GM18870 (cell line): ENCODE measurements around the gene NDUFS2.

Experiments used
- ATAC-seq: cut with Tn5 transposase; IDR thresholded peaks from one replicate; pipeline ENCODE4 v1.9.1; 2021; ENCODE audit warnings: moderate library complexity; ENCODE audit not compliant: unreplicated experiment

The NDUFS2 gene

GRCh38 chr1:161172349-161172748 lies 29.8 kb upstream of the NDUFS2 start:
- no peak for ATAC-seq

- ATAC-seq: no peak
Observed at GRCh38 chr1:161172776-161173376, 29.3 kb upstream of the NDUFS2 start.

GRCh38 chr1:161173711-161174110 lies 28.5 kb upstream of the NDUFS2 start:
- no peak for ATAC-seq

GRCh38 chr1:161174911-161175310 lies 27.3 kb upstream of the NDUFS2 start:
- ATAC-seq: no peak

GRCh38 chr1:161175771-161176453 lies 26.3 kb upstream of the NDUFS2 start:
- ATAC-seq: no peak

GRCh38 chr1:161176468-161177111 lies 25.6 kb upstream of the NDUFS2 start:
- no peak for ATAC-seq

- ATAC-seq: peak; percentile 56
Observed at GRCh38 chr1:161177112-161177935, 24.8 kb upstream of the NDUFS2 start, which contains the start of gene B4GALT3. Gene B4GALT3, minus strand, starts transcription at chr1:161177507. Its CDS starts 1,447 bp downstream, at chr1:161176060.

- ATAC-seq: no peak
Observed at GRCh38 chr1:161177936-161178244, 24.3 kb upstream of the NDUFS2 start.

GRCh38 chr1:161179698-161180097 lies 22.5 kb upstream of the NDUFS2 start:
- no peak for ATAC-seq

- no peak for ATAC-seq
Observed at GRCh38 chr1:161180639-161181038, 21.5 kb upstream of the NDUFS2 start.

GRCh38 chr1:161182214-161182613 lies 20.0 kb upstream of the NDUFS2 start:
- peak; percentile 45 for ATAC-seq

- peak; percentile 72 for ATAC-seq
Observed at GRCh38 chr1:161185282-161185682, 16.9 kb upstream of the NDUFS2 start.

- ATAC-seq: peak; percentile 16
Observed at GRCh38 chr1:161185732-161186311, 16.3 kb upstream of the NDUFS2 start.

GRCh38 chr1:161187311-161187710 lies 14.9 kb upstream of the NDUFS2 start:
- ATAC-seq: no peak

GRCh38 chr1:161188381-161188780 lies 13.8 kb upstream of the NDUFS2 start:
- ATAC-seq: no peak

- no peak for ATAC-seq
Observed at GRCh38 chr1:161189036-161189435, 13.1 kb upstream of the NDUFS2 start.

GRCh38 chr1:161190962-161191521 lies 11.1 kb upstream of the NDUFS2 start:
- ATAC-seq: no peak

- ATAC-seq: no peak
Observed at GRCh38 chr1:161191971-161192370, 10.2 kb upstream of the NDUFS2 start.

GRCh38 chr1:161192476-161193465 lies 9.4 kb upstream of the NDUFS2 start:
- ATAC-seq: peak; percentile 57
